GM23338 (cell line): ENCODE measurements around the gene APP. TPM values are rescaled to one million over a fixed set of nuclear protein-coding genes. Genes with fewer than 3 reads are reported as not detected.

ENCODE experiments used
- ATAC-seq: fragments of 200-7000 bp; cut with Tn5 transposase; 3 replicates; pipeline ENCODE4 v1.9.1; 2020
- DNase-seq: peaks from one replicate; pipeline ENCODE4 v3.0.0-alpha.2; 2015; ENCODE audit warnings: low spot score
- H2AFZ ChIP-seq: fragments of 200-600 bp; sonication (generic); 2 replicates; pipeline ENCODE4 v1.8.0; 2016; ENCODE audit warnings: antibody characterized with exemption, mild to moderate bottlenecking, moderate library complexity
- H3F3A ChIP-seq: fragments of 200-600 bp; sonication (generic); replicated peaks from 2 replicates; pipeline ENCODE4 v1.8.0; 2017; ENCODE audit warnings: antibody characterized with exemption, mixed run types, low read depth
- H3K27ac ChIP-seq: fragments of 200-600 bp; sonication (generic); 2 replicates; pipeline ENCODE4 v1.6.1; 2016; ENCODE audit warnings: low read depth
- H3K27me3 ChIP-seq: fragments of 200-600 bp; sonication (generic); 2 replicates; pipeline ENCODE4 v1.8.0; 2016; ENCODE audit warnings: mild to moderate bottlenecking, mixed run types, moderate library complexity; ENCODE audit not compliant: insufficient read depth
- H3K36me3 ChIP-seq: fragments of 200-600 bp; sonication (generic); 2 replicates; pipeline ENCODE4 v1.8.0; 2016; ENCODE audit warnings: mild to moderate bottlenecking; ENCODE audit not compliant: insufficient read depth
- H3K4me1 ChIP-seq: fragments of 200-600 bp; sonication (generic); 2 replicates; pipeline ENCODE4 v1.8.0; 2016; ENCODE audit warnings: mild to moderate bottlenecking, moderate library complexity; ENCODE audit not compliant: insufficient read depth
- H3K4me2 ChIP-seq: fragments of 200-600 bp; sonication (generic); 2 replicates; pipeline ENCODE4 v1.7.1; 2017; ENCODE audit warnings: mixed run types
- H3K4me3 ChIP-seq: fragments of 200-600 bp; sonication (generic); 2 replicates; pipeline ENCODE4 v1.6.1; 2016; ENCODE audit warnings: mixed run types
- H3K79me2 ChIP-seq: fragments of 200-600 bp; sonication (generic); replicated peaks from 2 replicates; pipeline ENCODE4 v1.8.0; 2017; ENCODE audit warnings: mild to moderate bottlenecking; ENCODE audit not compliant: insufficient read depth
- H3K9me2 ChIP-seq: fragments of 200-600 bp; sonication (generic); 2 replicates; pipeline ENCODE4 v1.8.0; 2017; ENCODE audit not compliant: insufficient read depth
- H4K20me1 ChIP-seq: fragments of 200-600 bp; sonication (generic); replicated peaks from 2 replicates; pipeline ENCODE4 v1.8.0; 2017; ENCODE audit warnings: mild to moderate bottlenecking; ENCODE audit not compliant: insufficient read depth
- H3K27ac Mint-ChIP-seq: 2 replicates; pipeline ENCODE4 v1.8.0; 2020; ENCODE audit warnings: inconsistent platforms, mild to moderate bottlenecking, moderate library complexity, mixed read lengths
- H3K27me3 Mint-ChIP-seq: 3 replicates; pipeline ENCODE4 v1.8.0; 2022; ENCODE audit warnings: low read depth, mild to moderate bottlenecking, moderate library complexity, mixed read lengths, inconsistent platforms; ENCODE audit not compliant: insufficient read depth, poor library complexity
- H3K36me3 Mint-ChIP-seq: 3 replicates; pipeline ENCODE4 v1.8.0; 2021; ENCODE audit warnings: low read depth, mild to moderate bottlenecking, inconsistent platforms, moderate library complexity, mixed read lengths
- H3K4me1 Mint-ChIP-seq: 3 replicates; pipeline ENCODE4 v1.8.0; 2020; ENCODE audit warnings: mild to moderate bottlenecking, inconsistent platforms, mixed read lengths
- H3K4me3 Mint-ChIP-seq: 3 replicates; pipeline ENCODE4 v1.8.0; 2021; ENCODE audit warnings: moderate library complexity, mild to moderate bottlenecking, inconsistent platforms, mixed read lengths
- H3K9me3 Mint-ChIP-seq: 3 replicates; pipeline ENCODE4 v1.8.0; 2020; ENCODE audit warnings: moderate library complexity, mild to moderate bottlenecking, inconsistent platforms, mixed read lengths
- CREB1 ChIP-seq: fragments of 250-450 bp; sonication (Bioruptor Pico); IDR thresholded peaks from 2 replicates; pipeline ENCODE4 v1.5.0; 2020; ENCODE audit warnings: low read depth, mild to moderate bottlenecking, moderate library complexity
- CTCF ChIP-seq, 2 experiments: fragments of 200-600 bp in 1 of 2; sonication (generic) in 1 of 2; conservative IDR thresholded peaks; 2 replicates each; pipeline versions ENCODE4 v1.5.1 to v1.6.1; 2016 to 2017; ENCODE audit warnings: antibody characterized with exemption in 2 of 2, low read depth in 2 of 2, mild to moderate bottlenecking in 2 of 2, moderate library complexity in 1 of 2
- ETS1 ChIP-seq: IDR thresholded peaks from 2 replicates; pipeline ENCODE4 v1.6.1; 2016; ENCODE audit warnings: antibody characterized with exemption
- EZH2 ChIP-seq: fragments of 200-600 bp; sonication (generic); IDR thresholded peaks from one replicate; pipeline ENCODE4 v1.8.0; 2017; ENCODE audit warnings: antibody characterized with exemption, mild to moderate bottlenecking, low read depth; ENCODE audit not compliant: unreplicated experiment
- EZH2phosphoT487 ChIP-seq: fragments of 200-600 bp; sonication (generic); IDR thresholded peaks from one replicate; pipeline ENCODE4 v1.8.1; 2018; ENCODE audit warnings: antibody characterized with exemption; ENCODE audit not compliant: unreplicated experiment
- JUNB ChIP-seq: IDR thresholded peaks from one replicate; pipeline ENCODE4 v1.6.1; 2016; ENCODE audit warnings: antibody characterized with exemption; ENCODE audit not compliant: unreplicated experiment
- NANOG ChIP-seq: IDR thresholded peaks from 2 replicates; pipeline ENCODE4 v1.6.1; 2016; ENCODE audit warnings: antibody characterized with exemption, borderline replicate concordance
- POLR2AphosphoS5 ChIP-seq: IDR thresholded peaks from 2 replicates; pipeline ENCODE4 v1.6.1; 2016; ENCODE audit warnings: antibody characterized with exemption, low read depth
- REST ChIP-seq: IDR thresholded peaks from one replicate; pipeline ENCODE4 v1.6.1; 2018; ENCODE audit warnings: antibody characterized with exemption; ENCODE audit not compliant: unreplicated experiment
- STAT1 ChIP-seq: IDR thresholded peaks from one replicate; pipeline ENCODE4 v1.6.1; 2016; ENCODE audit warnings: antibody characterized with exemption; ENCODE audit not compliant: unreplicated experiment
- ZNF114 ChIP-seq: fragments of 250-450 bp; sonication (Bioruptor Pico); IDR thresholded peaks from 2 replicates; pipeline ENCODE4 v1.5.0; 2020; ENCODE audit warnings: mild to moderate bottlenecking, moderate library complexity
- ZNF331 ChIP-seq: fragments of 250-450 bp; sonication (Bioruptor Pico); IDR thresholded peaks from 2 replicates; pipeline ENCODE4 v1.5.0; 2020; ENCODE audit warnings: low read depth, mild to moderate bottlenecking, moderate library complexity
- ZNF462 ChIP-seq: fragments of 250-450 bp; sonication (Bioruptor Pico); IDR thresholded peaks from 2 replicates; pipeline ENCODE4 v1.5.0; 2020; ENCODE audit warnings: mild to moderate bottlenecking, moderate library complexity
- polyA plus RNA-seq: library from polyadenylated mRNA; unstranded; fragments of >200 nt; fragmentation: Nextera tagmentation; extraction: Ambion mirVana; gene quantifications from 2 replicates; pipeline ENCODE4 v1.2.1, GENCODE V29; 2016
- total RNA-seq: library from RNA; depleted of rRNA; stranded (reverse); fragments of >200 nt; shearing (Covaris generic); gene quantifications from 2 replicates; pipeline ENCODE4 v1.2.3, GENCODE V29; 2014

The APP gene
- total and polyA plus RNA-seq, 2 experiments from 2014 or later: 69.4 to 444 TPM

GRCh38 chr21:26154753-26155152 is 15.8 kb downstream of the APP start:
- H3K27ac Mint-ChIP-seq: no peak overlapping the region
- Histone ChIP-seq H3K4me1 (peaks cover 52% of the 10 kb centered on the region), H2AFZ (no peak overlapping the region), H3K9me2 (no peaks in the 10 kb centered on the region), H3K27ac (no peak overlapping the region), H3K27me3 (no peaks in the 10 kb centered on the region), H3F3A (no peaks in the 10 kb centered on the region), H4K20me1 (peaks cover 64% of the 10 kb centered on the region), H3K4me2 (no peak overlapping the region), H3K36me3 (no peaks in the 10 kb centered on the region), H3K4me3 (no peak overlapping the region), H3K79me2 (peaks cover 100% of the 10 kb centered on the region)
- DNase-seq: no peak
- no peaks in the 10 kb centered on the region for H3K9me3 Mint-ChIP-seq
- no peak for ATAC-seq
- H3K36me3 Mint-ChIP-seq: peaks cover 24% of the 10 kb centered on the region
- no peak for TF ChIP-seq ZNF114 (CRISPR knock-in tag)
- no peak for TF ChIP-seq REST
- no peak for TF ChIP-seq STAT1
- no peak for TF ChIP-seq ZNF331 (CRISPR knock-in tag)
- TF ChIP-seq NANOG: no peak
- TF ChIP-seq CTCF (conservative IDR thresholded peaks at IDR 0.05; ENCODE audit: low read depth in 2 of 2): no peak
- no peak for TF ChIP-seq ZNF462 (CRISPR knock-in tag)
- TF ChIP-seq EZH2: no peak
- TF ChIP-seq POLR2AphosphoS5: no peak
- no peak for TF ChIP-seq EZH2phosphoT487
- no peak for TF ChIP-seq CREB1
- no peak for TF ChIP-seq ETS1
- no peak for TF ChIP-seq JUNB
- H3K27me3 Mint-ChIP-seq: peaks cover 2% of the 10 kb centered on the region
- H3K4me3 Mint-ChIP-seq: no peak overlapping the region
- peaks cover 47% of the 10 kb centered on the region for H3K4me1 Mint-ChIP-seq
